ENCODE data around the gene UBE2U. TPM values are rescaled to one million over a fixed set of nuclear protein-coding genes. Genes with fewer than 3 reads are reported as not detected.
"Not testable (repeated sequence)": the region's sequence is repeated elsewhere in the genome, so short reads cannot be mapped to it uniquely, and the experiment has no call there.

UBE2U gene
- total RNA-seq, 1 donor from 2014 or later, result not detected

GRCh38 chr1:64187646-64188045, 15.8 kb upstream of the UBE2U start:
- DNase-seq (ENCODE audit: low read depth in 2 of 2), result no peak

- no peak for DNase-seq (ENCODE audit: low read depth in 2 of 2)
Measured at GRCh38 chr1:64192290-64192689, 11.1 kb upstream of the UBE2U start.

- no peak for DNase-seq (ENCODE audit: low read depth in 2 of 2)
Measured at GRCh38 chr1:64194168-64195080, 9.0 kb upstream of the UBE2U start.

GRCh38 chr1:64195081-64195395, 8.4 kb upstream of the UBE2U start:
- DNase-seq (ENCODE audit: low read depth in 2 of 2), result no peak

GRCh38 chr1:64196074-64196870, 7.2 kb upstream of the UBE2U start:
- no peak for DNase-seq (ENCODE audit: low read depth in 2 of 2)

- DNase-seq (ENCODE audit: low read depth in 2 of 2), result no peak
Measured at GRCh38 chr1:64197076-64197475, 6.3 kb upstream of the UBE2U start.

- no peak for DNase-seq (ENCODE audit: low read depth in 2 of 2)
Measured at GRCh38 chr1:64199154-64199553, 4.3 kb upstream of the UBE2U start.

- DNase-seq (ENCODE audit: low read depth in 2 of 2), result no peak
Measured at GRCh38 chr1:64200064-64200463, 3.4 kb upstream of the UBE2U start.

- DNase-seq (ENCODE audit: low read depth in 2 of 2), result no peak
Measured at GRCh38 chr1:64209221-64209620, 5.8 kb downstream of the UBE2U start.

GRCh38 chr1:64212031-64212430, 8.6 kb downstream of the UBE2U start:
- DNase-seq (ENCODE audit: low read depth in 2 of 2), result no peak

GRCh38 chr1:64215576-64215975, 12.2 kb downstream of the UBE2U start:
- DNase-seq (ENCODE audit: low read depth in 2 of 2), result no peak

GRCh38 chr1:64220241-64220640, 16.8 kb downstream of the UBE2U start:
- no peak for DNase-seq (ENCODE audit: low read depth in 2 of 2)

- no peak for DNase-seq (ENCODE audit: low read depth in 2 of 2)
Measured at GRCh38 chr1:64223329-64224151, 20.1 kb downstream of the UBE2U start.

GRCh38 chr1:64224236-64224635, 20.8 kb downstream of the UBE2U start:
- DNase-seq (ENCODE audit: low read depth in 2 of 2), result not testable (repeated sequence)

- DNase-seq (ENCODE audit: low read depth in 2 of 2), result no peak
Measured at GRCh38 chr1:64228167-64228957, 24.9 kb downstream of the UBE2U start.

- DNase-seq (ENCODE audit: low read depth in 2 of 2), result no peak
Measured at GRCh38 chr1:64229307-64229706, 25.9 kb downstream of the UBE2U start.

GRCh38 chr1:64231153-64231552, 27.7 kb downstream of the UBE2U start:
- DNase-seq (ENCODE audit: low read depth in 2 of 2), result peak in 1 of 2 donors; percentile 42

- DNase-seq (ENCODE audit: low read depth in 2 of 2), result no peak
Measured at GRCh38 chr1:64231654-64232053, 28.2 kb downstream of the UBE2U start.

- no peak for DNase-seq (ENCODE audit: low read depth in 2 of 2)
Measured at GRCh38 chr1:64234714-64235113, 31.3 kb downstream of the UBE2U start.

GRCh38 chr1:64235181-64235580, 31.8 kb downstream of the UBE2U start:
- no peak for DNase-seq (ENCODE audit: low read depth in 2 of 2)

GRCh38 chr1:64235910-64236309, 32.5 kb downstream of the UBE2U start:
- no peak for DNase-seq (ENCODE audit: low read depth in 2 of 2)

Measured in dermis microvascular lymphatic vessel endothelial cell (primary cell).